ENCODE measurements around the gene RGSL1.
A peak's percentile ranks its signal among the peaks of the same experiment; 100 is the strongest.

RGSL1 gene

GRCh38 chr1:182450087-182450486 lies at the start of gene RGSL1:
TSS of gene RGSL1 (plus strand) at chr1:182450146. CDS start at chr1:182450166, 20 bp downstream.
- no peak for DNase-seq

- DNase-seq, result no peak
These were observed 49.4 kb upstream of the RGSL1 start, which contains the start of gene TEDDM1 for GRCh38 chr1:182400567-182400966. TSS of gene TEDDM1 (minus strand) at chr1:182400667. CDS start at chr1:182400485, 182 bp downstream.

- DNase-seq, result no peak
These were observed 45.2 kb upstream of the RGSL1 start for GRCh38 chr1:182404781-182405180.

- no peak for DNase-seq
These were observed 44.4 kb upstream of the RGSL1 start for GRCh38 chr1:182405578-182405977.

- no peak for DNase-seq
These were observed 43.9 kb upstream of the RGSL1 start for GRCh38 chr1:182406012-182406411.

GRCh38 chr1:182407724-182408123 lies 42.2 kb upstream of the RGSL1 start:
- DNase-seq, result no peak

- DNase-seq, result no peak
These were observed 41.4 kb upstream of the RGSL1 start for GRCh38 chr1:182408435-182409075.

GRCh38 chr1:182410138-182410537 lies 39.8 kb upstream of the RGSL1 start:
- DNase-seq, result no peak

GRCh38 chr1:182410620-182411273 lies 39.2 kb upstream of the RGSL1 start:
- DNase-seq, result no peak

- DNase-seq, result no peak
These were observed 36.5 kb upstream of the RGSL1 start for GRCh38 chr1:182413486-182413885.

- no peak for DNase-seq
These were observed 36.0 kb upstream of the RGSL1 start for GRCh38 chr1:182413969-182414368.

- DNase-seq, result no peak
These were observed 34.2 kb upstream of the RGSL1 start for GRCh38 chr1:182415789-182416188.

GRCh38 chr1:182426442-182427430 lies 23.2 kb upstream of the RGSL1 start:
- DNase-seq, result no peak

GRCh38 chr1:182428043-182428442 lies 21.9 kb upstream of the RGSL1 start:
- no peak for DNase-seq

- DNase-seq, result no peak
These were observed 19.5 kb upstream of the RGSL1 start for GRCh38 chr1:182430263-182431068.

GRCh38 chr1:182431278-182431677 lies 18.7 kb upstream of the RGSL1 start:
- no peak for DNase-seq

- DNase-seq, result no peak
These were observed 16.4 kb upstream of the RGSL1 start for GRCh38 chr1:182433580-182433979.

- no peak for DNase-seq
These were observed 11.6 kb upstream of the RGSL1 start for GRCh38 chr1:182438326-182438725.

GRCh38 chr1:182441719-182442118 lies 8.2 kb upstream of the RGSL1 start:
- no peak for DNase-seq

GRCh38 chr1:182442333-182442732 lies 7.6 kb upstream of the RGSL1 start:
- no peak for DNase-seq

GRCh38 chr1:182444497-182444896 lies 5.4 kb upstream of the RGSL1 start:
- DNase-seq, result no peak

- DNase-seq, result peak; percentile 22
These were observed 3.8 kb upstream of the RGSL1 start for GRCh38 chr1:182446033-182446669.
